IPS DF 19.7 (cell line): ENCODE data around the gene RPL26.
"Not testable (repeated sequence)": the region's sequence is repeated elsewhere in the genome, so short reads cannot be mapped to it uniquely, and the experiment has no call there.

Source experiments
- DNase-seq: peaks from one replicate; pipeline ENCODE4 v3.0.0-alpha.2; 2013; ENCODE audit warnings: low read depth, low spot score

Gene RPL26

DNA sequence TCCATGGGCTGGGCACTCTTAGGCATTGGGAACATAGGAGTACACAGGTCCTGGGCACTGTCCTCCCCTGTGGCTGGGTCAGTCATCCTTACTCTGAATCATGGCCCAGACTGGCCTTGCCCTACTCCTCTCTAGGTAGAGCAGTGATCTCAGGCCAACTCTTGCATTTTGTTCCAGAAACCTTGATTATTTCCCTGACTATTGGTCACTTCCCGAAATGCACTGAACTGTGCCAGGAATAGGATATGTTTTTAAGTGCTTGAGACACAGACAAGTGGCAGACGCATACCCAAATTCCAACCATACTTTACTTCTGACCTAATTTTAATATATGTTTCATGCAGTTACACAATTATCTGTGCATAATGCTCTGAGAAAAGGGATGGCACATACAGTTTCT, 16.8 kb downstream of the RPL26 start:
- DNase-seq, result no peak

DNA sequence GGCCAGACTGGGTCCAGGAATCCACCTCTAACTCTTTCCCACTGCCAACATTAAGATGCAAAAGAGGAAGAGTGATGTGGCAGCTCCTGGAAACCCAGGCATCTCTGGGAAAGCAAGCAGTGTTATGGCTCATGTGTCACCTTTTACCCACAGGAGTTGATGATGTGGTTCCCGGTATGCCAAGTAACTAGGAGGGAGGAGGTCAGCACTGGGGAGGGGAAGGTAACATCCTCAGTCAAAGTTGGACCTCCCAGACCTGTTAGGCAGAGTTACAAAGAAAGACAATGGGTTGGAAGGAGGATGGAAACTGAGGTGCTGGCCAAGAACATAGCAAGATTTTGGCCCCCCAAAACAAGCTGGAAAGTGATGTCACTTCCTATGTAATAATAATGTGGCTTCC, 17.9 kb downstream of the RPL26 start:
- no peak for DNase-seq

DNA sequence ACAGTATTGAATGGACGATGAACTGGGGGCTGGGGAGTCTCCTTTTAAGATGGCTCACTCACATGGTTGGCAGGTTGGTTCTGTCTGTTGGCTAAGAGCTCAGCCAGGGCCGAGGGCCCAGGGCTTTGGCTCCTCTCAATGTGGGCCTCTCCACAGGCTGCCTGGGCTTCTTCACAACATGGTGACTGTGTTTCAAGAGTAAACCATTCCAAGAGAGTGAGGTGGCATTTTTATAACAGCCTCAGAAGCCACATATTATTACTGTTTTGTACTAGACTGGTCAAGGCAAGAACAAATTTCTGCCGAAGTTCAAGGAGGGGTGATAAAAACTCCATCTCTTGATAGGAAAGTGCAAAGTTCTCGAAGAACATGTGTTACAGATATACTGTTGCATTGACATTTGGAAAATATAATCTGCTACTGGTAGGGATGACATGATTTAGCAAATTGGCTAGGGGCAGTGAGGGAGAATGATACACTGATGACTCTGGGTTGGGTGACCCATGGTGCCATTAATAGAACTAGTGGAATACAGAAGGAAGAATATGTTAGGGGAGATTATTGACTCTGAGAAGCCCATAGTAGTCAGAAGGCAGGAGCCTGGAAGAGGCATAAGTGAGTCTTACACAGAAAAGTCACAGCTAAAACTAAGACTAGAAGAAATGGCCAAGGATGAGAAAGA, 20.2 kb downstream of the RPL26 start:
- no peak for DNase-seq

DNA sequence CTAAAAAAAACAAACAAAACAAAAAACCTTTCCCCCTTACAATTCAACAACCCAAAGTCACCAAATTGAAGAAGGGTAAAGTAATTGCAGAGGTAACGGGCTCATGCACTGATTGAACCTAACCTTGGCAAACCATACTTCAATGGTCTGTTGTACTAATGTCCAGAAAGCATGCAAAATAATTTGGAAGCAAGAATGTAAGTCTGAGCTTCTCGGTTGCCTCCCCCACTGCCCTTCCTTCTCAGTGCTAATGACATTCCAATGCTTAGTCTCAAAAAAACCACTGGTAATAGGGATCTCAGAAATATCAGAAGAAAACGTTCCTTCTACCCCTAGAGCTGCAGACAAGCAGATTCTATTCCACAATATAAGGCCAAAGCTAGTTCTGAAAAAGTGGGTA, 22.2 kb downstream of the RPL26 start:
- DNase-seq, result no peak

DNA sequence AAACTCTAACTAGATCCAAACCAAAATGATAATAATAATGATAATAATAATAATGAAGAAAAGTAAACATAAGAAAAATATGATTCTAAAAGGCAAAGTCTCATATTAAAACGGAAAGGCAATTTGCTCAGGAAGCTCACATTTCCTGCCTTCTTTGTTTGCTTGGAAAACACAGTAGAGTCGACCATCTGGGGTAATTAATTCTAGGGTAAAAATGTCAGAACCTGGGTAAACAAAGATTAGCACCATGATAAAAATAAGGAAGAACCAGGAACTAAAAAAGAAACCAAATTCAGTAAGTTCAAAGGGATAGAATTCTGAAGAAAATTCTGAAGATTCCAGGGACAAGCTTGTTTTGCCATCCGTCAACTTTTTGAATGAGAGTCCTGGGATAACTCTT, 22.7 kb downstream of the RPL26 start:
- DNase-seq, result no peak

DNA sequence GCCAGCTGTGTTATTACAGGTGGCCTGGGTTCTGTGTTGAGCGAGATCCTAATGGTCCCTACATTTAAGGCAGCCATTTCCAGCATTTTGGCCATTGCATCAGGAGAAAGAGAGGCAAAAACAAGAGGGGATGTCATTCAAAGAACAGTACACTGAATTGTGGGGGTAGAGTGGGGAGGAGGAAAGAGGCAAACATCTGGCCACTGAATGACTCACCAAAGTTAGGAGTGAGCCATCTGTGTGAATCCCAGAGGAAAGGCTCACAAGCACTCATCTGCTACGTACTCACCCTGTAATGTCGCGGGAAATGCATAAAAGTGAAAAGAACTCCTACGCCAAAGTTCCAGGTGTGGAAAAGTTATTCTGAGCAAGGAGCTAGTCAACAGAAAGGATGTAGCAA, 23.2 kb downstream of the RPL26 start:
- DNase-seq, result no peak

DNA sequence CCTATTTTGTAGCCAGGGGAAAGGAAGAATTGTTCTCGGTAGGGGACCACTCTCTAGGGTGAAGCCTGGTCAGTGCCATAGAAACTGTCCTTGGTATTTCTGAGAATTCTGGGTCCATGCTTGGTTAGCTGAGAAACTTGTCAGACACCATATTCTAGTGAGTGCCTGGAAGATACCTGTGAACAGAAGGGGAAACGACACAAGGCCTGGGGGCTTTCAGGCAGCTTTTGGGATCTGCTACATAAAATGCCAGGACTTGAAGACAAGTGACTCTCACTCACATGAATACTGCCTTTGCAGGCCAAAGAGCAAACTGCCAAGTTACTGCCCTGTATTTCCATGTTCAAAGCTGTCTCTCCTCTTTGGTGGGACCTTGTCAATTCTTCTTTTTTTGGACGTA, 25.1 kb downstream of the RPL26 start:
- DNase-seq, result no peak

DNA sequence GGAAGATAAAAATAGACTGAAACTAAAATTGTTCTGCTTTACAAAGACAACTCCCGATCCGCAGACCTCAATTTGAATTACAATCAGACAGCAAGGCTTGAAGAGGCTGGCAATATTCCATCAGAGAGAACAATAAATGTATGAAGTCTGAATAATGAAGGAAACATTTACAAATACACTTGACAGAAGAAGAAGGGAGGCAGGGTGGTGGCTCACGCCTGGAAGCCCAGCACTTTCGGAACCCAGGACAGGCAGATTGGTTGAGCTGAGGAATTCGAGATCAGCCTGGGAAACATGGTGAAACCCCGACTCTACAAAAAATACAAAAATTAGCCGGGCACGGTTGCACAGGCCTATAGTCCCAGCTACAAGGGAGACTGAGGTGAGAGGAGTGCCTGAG, 28.8 kb downstream of the RPL26 start:
- no peak for DNase-seq

DNA sequence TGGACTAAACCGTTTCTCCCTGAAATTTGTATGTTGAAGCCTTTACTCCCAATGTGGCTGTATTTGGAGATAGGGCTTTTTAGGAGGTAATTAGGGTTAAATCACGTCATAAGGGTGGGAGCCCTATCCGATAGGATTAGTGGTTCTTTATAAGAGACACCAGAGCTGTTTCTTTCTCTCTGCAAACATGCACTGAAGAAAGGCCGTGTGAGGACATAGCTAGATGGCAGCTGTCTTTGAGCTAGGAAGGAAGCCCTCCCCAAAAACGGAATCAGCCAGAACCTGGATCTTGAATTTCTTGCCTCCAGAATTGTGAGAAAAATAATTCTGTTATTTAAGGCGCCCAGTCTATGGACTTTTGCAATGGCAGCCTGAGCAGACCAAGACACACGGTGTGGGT, 29.3 kb downstream of the RPL26 start:
- DNase-seq, result no peak

DNA sequence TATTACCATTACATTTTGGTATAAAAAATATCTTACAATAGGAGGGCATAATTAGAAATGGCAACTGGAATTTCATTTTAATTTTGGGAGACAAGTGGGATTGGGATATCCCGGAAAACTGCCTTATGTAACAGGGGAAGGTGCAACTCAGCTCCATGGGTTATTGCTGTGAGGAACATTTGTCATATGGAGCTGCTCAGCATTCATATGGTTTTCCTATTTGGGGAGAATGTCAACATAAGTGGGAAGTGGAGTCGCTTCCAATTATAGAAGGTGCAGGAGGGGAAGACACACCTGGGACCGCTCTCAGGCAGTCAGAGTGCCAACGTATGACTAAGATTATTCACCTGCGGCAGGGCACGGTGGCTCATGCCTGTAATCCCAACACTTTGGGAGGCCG, 32.7 kb downstream of the RPL26 start:
- DNase-seq, result no peak

DNA sequence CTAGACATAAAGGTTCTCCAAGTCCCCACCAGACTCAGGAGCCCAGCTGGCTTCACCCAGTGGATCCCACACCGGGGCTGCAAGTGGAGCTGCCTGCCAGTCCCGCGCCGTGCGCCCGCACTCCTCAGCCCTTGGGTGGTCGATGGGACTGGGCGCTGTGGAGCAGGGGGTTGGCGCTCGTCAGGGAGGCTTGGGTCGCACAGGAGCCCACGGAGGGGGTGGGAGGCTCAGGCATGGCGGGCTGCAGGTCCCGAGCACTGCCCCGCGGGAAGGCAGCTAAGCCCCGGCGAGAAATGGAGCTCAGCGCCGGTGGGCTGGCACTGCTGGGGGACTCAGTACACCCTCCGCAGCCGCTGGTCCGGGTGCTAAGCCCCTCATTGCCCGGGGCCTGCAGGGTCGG, 36.0 kb downstream of the RPL26 start:
- not testable (repeated sequence) for DNase-seq

DNA sequence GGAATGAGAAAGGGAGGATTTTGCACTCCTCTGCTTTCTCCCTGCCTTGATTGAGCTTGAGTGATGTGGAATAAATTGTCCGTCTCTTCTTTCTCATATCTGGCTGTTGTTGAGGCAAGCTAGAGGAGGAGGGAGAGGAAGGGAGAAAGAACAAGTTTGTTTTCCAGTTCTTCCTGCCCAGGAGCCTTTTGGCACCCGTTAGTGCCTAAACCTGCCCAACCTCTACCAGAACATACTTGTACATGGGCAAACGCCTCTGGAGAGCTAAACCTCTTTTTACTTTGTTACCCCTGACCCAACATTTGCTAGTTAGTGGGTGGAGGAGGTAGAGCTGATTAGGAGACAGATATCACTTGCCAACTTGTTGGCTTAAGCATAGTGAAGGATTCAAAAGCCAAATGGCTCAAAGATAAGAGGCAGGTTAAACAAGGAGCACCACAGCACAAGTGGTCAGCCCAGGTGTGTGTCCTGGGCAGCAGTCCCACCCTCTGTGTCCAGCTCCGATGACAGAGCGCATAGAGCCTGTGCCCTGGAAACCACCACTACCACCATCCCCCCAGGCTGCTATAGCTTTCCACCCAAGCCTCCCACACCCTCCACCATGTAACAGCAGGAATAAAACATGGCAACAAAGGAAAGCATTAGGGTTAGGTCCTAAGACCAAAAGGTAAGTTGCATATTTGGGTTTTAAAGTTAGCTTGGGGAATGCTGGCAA, 36.9 kb downstream of the RPL26 start:
- DNase-seq, result no peak

DNA sequence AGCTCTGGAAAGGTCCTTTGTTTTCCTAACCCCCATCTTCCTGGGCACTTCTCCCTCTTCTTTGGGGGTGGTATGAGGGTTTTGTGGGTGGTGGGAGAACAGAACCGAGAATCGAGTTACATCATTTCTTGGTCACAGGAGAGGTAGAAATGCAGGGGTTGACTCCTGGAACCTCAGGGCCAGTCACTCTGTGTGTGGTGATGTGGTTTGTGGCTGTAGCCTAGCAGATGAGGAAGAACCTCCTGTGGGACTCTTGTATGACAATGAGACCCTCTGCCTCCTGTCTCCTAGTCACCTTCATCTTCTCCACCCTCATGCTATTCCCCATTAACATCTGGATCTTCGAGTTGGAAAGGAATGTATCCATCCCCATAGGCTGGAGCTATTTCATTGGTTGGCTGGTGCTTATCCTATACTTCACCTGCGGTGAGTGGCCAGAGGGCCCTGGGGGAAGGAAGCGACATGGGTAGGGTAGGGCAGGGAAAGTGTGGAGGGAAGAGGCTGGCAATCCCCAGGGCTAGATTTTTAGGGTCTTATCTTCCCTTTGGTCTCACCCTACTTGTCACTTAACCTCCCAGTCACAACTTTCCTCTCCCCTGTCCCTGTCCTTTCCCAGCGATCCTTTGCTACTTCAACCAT, 37.8 kb downstream of the RPL26 start:
- DNase-seq, result no peak

DNA sequence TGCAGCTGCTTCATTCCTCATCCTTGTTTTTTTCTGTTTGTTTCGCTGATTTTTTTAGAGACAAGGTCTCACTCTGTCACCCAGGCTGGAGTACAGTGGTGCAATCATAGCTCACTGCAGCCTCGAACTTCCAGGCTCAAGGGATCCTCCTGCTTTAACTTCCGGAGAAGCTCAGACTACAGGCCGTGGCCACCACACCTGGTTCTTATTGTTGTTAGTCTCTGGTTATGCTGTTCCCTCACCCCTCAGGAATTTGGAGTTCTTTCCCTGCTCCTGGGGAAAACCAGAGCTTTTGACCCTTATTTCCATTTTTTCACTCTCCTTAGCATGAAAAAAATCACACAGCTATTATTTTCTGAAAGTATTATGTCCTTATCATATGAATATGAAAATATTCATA, 41.5 kb downstream of the RPL26 start:
- no peak for DNase-seq

DNA sequence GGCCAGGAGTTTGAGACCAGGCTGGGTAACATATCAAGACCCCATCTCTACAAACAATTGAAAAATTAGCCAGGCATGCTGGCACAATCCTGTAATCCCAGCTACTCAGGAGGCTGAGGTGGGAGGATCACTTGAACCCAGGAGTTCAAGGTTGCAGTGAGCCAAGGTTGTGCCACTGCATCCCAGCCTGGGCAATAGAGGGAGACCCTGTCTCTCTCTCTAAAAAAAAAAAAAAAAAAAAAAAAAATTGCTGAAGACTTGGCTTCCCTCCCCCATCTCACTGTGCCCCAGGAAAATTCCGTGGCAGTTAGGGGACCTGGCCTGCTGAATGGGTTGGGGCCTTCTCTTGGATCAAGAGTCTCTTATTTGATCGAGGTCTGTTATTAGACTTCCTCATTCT, 43.5 kb downstream of the RPL26 start, which contains the start of gene ODF4:
TSS of gene ODF4 (plus strand) at position 301 of the 400 bp plus-strand sequence. CDS start 212 bp downstream, outside the sequence.
- no peak for DNase-seq

DNA sequence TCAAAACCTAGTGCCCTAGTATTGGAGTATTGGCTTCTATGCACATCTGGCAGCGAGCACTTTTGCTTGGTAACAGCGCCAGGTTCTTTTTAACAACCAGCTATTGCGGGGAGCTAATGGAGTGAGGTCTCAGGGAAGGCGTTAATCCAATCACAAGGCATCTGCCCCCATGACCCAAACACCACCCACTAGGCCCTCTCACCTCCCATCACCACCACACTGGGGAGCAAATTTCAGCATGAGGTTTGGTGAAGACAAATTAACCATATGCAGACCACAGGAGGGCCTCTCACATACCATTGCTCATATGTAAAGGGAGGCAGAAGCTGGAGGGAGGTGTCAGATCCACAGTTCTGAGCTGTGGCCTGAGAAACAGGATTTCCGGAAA, 44.2 kb downstream of the RPL26 start:
- no peak for DNase-seq

DNA sequence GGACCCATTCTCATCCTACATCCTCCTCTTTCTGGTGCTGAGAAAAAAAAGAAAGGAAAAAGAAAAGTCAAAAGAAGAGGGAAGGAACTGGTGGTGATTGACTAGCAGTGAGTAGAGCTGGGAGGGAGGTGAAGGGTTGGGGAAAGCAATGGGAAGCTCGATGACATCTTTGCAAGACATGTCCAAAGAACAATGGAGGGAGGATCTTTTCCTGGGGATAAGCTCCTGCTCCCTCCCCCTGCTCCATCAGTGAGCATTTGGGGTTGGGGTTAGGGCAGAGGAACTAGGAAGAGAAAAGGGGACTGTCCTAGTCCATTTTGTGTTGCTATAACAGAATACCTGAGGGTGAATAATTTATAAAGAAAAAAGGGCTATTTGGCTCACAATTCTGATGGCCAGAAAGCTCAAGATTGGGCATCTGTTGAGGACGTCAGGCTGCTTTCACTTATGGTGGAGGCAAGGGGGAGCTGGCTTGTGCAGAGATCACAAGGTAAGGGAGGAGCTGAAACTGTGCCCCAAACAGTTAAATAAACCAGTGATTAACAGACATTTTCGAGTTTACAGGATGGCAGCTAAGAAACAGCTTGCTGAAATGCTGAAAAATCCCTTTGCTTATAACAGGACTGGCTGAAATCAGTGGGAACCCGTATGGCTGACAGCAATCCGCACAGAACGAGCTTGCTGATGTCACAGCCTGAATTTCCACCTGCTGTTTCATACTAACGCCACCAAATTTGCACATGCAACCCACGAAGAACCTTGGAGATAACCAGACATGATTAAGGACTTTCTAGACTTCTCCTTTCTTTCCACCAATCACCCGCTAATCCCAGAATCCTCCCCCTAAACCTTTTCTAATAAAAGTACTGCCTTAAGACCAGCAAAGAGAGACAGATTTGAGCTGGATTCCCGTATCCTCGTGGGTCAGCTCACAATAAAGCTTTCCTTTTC, 44.9 kb downstream of the RPL26 start:
- DNase-seq, result no peak

DNA sequence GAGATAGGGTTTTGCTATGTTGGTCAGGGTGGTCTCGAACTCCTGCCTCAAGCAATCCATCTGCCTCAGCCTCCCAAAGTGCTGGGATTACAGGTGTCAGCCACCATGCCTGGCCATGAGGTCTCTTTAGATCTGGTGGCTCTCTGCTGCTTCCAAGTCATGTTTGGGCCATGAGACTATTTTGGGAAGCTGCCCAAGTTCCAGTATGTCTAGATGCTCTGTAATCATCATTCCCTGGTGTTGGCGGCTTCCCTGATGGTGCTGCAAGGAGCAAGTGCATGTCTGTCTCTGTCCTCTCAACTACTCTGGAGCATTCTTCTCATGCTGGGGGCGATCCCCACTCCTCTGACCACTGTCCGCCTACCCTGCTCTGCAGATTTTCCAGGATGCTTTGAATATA, 49.7 kb downstream of the RPL26 start:
- DNase-seq, result no peak

DNA sequence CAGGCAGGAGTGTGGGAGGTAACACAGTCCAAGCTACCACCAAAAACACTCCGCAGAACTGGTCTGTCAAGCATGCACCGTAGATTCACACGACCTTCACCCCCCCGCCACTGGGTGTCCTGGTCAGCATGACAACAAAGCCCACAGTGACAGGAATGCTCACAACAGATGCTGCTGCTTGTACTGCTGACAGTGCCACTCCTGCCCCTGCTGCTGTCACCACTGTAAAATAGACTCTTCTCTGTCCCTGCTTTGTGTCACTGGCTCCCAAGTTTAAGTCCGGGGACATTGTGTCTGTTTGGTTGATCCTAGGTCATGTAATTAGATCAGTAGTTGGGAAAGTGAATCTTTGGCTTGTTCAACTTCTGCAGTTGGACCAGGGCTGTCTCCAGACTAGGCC, 50.3 kb downstream of the RPL26 start:
- DNase-seq, result no peak

DNA sequence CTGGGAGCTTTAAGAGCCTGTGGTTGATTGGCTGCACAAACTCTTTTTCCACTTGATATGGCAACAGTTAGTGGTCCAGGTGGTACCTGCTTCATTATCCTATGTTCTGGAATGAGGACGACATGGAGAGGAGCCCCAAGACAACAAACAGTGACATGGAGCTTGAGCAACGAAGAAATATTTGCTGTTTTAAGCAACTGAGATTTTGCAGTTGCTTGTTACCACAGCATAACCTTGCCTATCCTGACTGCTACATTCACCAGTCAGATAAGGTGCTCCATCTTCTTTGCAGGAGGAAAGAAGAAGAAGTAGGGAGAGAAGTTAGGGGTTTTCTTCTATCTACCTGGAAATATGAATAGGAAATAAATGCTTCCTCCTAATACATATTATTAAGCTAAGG, 50.9 kb downstream of the RPL26 start:
- DNase-seq, result no peak
